IPS-20b (cell line): ENCODE data around the gene DLG2.

Experiments used
- H3K27ac ChIP-seq: one replicate; pipeline ENCODE4 v1.5.1; 2013; ENCODE audit warnings: low read length
- H3K27me3 ChIP-seq: 2 replicates; pipeline ENCODE4 v1.6.1; 2013; ENCODE audit warnings: mild to moderate bottlenecking, low read length, inconsistent platforms; ENCODE audit not compliant: insufficient read depth
- H3K36me3 ChIP-seq: 2 replicates; pipeline ENCODE4 v1.6.1; 2013; ENCODE audit warnings: low read depth, mild to moderate bottlenecking, inconsistent platforms, low read length, moderate library complexity; ENCODE audit not compliant: insufficient read depth
- H3K4me1 ChIP-seq: 2 replicates; pipeline ENCODE4 v1.6.1; 2013; ENCODE audit warnings: mild to moderate bottlenecking, control low read depth, inconsistent platforms, low read length, moderate library complexity; ENCODE audit not compliant: insufficient read depth
- H3K4me3 ChIP-seq: 2 replicates; pipeline ENCODE4 v1.5.1; 2013; ENCODE audit warnings: mild to moderate bottlenecking, low read length, inconsistent platforms
- H3K9ac ChIP-seq: 2 replicates; pipeline ENCODE4 v1.6.1; 2013; ENCODE audit warnings: low read depth, mild to moderate bottlenecking, inconsistent platforms, low read length, moderate library complexity
- H3K9me3 ChIP-seq: 2 replicates; pipeline ENCODE4 v1.6.1; 2013; ENCODE audit warnings: mild to moderate bottlenecking, low read depth, low read length, inconsistent platforms; ENCODE audit not compliant: insufficient read depth

The DLG2 gene

DNA sequence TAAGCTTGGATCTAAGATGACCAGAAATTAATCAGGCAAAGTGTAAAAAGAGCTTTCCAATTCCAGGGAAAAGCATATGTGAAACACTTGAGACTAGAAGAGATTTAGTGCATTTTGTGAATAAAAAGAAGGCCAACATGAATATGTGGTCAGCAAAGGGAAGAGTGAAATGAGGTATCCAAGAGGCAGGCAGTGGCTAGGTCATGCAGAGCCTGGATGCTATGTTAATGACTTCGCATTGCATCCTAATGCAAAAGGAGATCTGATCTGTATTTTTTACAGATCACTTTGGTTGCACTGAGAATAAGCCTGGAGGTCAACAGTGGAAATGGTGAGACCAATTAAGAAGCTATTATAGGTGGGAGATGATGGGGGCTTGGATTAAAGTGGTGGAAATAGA is 1699.7 kb downstream of the DLG2 start:
- H3K27ac ChIP-seq = no peak overlapping the region
- no peaks in the 10 kb centered on the region for H3K36me3 ChIP-seq
- no peaks in the 10 kb centered on the region for H3K4me1 ChIP-seq
- H3K27me3 ChIP-seq = no peaks in the 10 kb centered on the region
- no peaks in the 10 kb centered on the region for H3K9me3 ChIP-seq
- no peak overlapping the region for H3K9ac ChIP-seq
- H3K4me3 ChIP-seq = no peak overlapping the region

DNA sequence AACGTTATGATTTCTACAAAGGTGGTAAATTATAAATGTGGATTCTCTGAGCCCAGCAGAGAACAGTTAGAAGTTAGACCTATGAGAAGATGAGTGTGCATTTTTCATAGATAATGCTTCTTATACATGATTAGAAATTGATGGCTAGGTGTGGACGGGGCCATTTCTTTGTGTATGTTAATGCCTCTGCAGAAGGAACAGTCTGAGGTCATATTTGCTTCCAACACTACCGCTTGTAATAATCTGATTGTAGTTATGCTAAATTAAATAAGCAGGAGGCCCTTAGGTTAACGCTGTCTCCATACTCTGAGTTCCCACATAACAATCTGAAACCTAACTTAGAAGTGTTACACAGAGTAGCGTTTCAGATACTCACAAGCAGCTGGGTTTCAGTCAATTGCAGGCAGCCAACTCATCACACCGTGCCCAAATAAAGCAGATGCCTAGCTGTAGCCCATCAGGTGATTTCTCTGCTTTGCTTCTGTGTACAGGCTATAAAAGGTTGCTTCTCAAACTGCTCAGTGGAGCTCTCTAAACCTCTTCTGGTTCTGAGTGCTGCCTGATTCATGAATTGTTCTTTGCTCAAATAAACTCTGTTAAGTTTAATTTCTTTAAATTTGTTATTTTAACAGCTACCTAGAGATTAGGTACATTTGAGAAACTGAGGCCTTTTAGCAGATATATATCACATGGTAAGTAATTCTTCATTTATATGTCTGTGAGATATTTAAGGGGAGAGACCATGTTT is 1702.2 kb downstream of the DLG2 start:
- no peaks in the 10 kb centered on the region for H3K36me3 ChIP-seq
- no peaks in the 10 kb centered on the region for H3K9me3 ChIP-seq
- no peaks in the 10 kb centered on the region for H3K27me3 ChIP-seq
- H3K27ac ChIP-seq = no peak overlapping the region
- no peaks in the 10 kb centered on the region for H3K4me1 ChIP-seq
- no peak overlapping the region for H3K9ac ChIP-seq
- no peak overlapping the region for H3K4me3 ChIP-seq

DNA sequence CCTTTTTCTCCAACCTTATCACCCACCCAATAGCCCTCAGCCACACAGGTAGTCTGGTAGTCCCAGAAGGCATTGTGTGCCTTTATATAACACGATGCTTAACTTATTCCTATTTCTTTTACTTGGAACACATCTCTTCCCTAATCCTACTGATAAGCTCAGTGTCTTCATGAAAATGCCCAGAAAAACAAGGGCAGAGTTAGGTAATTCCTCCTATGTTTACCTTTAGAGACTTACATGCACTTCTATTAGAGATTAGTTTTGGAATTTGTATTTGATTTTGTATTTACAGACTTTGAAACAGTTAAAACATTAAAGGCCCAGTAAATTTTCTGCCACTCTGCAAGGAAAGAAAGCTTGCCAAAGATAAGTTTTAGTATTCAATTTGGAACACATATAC is 1703.2 kb downstream of the DLG2 start:
- no peaks in the 10 kb centered on the region for H3K27me3 ChIP-seq
- H3K9ac ChIP-seq = no peak overlapping the region
- H3K27ac ChIP-seq = no peak overlapping the region
- H3K4me1 ChIP-seq = no peaks in the 10 kb centered on the region
- no peak overlapping the region for H3K4me3 ChIP-seq
- no peaks in the 10 kb centered on the region for H3K9me3 ChIP-seq
- H3K36me3 ChIP-seq = no peaks in the 10 kb centered on the region

DNA sequence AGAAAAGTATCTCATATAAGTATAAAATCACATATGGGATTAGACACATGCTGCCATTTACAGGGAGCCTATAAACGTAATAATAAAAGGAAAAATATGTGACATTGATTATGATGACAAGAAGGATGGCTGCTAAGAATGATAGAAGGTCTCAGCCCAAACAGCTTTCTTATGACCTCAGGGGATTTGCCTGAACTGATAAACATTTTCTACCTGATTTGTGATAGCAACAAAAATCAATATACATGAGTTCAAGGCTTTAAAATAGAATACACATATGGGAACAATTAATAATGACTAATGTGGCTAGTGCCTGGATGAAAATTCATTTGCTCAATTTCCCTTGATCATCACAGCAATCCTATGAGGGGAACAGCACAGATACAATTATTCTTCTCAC is 1704.2 kb downstream of the DLG2 start:
- Histone ChIP-seq H3K27me3 (no peaks in the 10 kb centered on the region), H3K4me1 (no peaks in the 10 kb centered on the region), H3K36me3 (no peaks in the 10 kb centered on the region), H3K27ac (no peak overlapping the region), H3K9ac (no peak overlapping the region), H3K9me3 (no peaks in the 10 kb centered on the region), H3K4me3 (no peak overlapping the region)

DNA sequence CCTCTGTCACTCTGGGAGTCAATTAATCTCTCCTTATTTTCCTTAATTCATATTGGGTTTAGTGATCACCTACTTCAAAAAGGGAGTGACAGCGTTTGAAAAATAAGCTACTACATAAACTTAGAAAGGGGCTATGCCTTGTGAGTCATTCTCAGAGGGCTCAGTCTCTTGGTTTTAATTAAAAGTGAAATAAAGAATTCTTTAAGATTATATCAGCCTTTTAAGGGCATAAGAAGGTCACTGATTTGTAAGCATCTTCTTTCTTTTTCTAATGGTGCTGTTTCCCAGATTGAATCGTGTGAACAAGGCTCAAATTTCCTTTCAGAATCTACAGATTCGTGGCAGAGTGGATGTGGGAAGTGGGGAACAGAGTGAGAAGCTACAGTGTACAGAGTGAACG is 1704.8 kb downstream of the DLG2 start:
- no peak overlapping the region for H3K27ac ChIP-seq
- H3K36me3 ChIP-seq = no peaks in the 10 kb centered on the region
- H3K9ac ChIP-seq = no peak overlapping the region
- H3K9me3 ChIP-seq = no peaks in the 10 kb centered on the region
- H3K27me3 ChIP-seq = no peaks in the 10 kb centered on the region
- no peak overlapping the region for H3K4me3 ChIP-seq
- no peaks in the 10 kb centered on the region for H3K4me1 ChIP-seq

DNA sequence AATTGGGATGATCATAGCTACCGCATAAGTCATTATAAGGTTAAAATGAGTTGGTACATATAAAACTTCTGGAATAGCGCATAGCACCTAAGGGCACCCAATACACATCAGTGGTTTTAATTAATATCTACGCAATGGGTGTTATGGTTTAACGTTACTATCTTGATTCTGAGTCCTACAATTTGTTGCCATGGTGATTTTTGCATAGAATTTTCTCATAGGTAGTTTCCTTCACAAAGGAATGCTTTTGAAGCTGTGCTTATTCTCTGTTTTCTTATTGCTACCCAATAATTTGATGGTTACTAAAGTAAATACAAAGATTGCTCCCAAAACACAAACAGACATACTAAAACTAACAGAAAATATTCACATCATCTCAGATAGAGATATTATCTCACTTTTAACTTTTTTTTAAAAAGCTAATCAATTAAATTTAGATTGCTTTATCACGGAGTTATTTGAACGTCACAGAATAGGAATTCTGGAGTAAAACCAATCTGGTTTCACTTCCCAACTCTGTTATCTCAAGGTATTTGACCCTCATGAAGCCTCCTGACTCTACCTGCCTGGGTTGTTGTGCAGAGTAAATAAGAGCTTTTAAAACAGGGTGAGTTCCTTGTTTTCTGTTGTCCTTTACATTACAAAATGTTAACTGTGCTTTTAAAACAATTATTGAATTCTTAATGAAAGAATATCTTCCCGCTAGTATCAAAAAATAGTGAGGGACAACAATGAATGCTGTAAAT is 1705.5 kb downstream of the DLG2 start:
- Histone ChIP-seq H3K9me3 (no peaks in the 10 kb centered on the region), H3K4me1 (no peaks in the 10 kb centered on the region), H3K27ac (no peak overlapping the region), H3K27me3 (no peaks in the 10 kb centered on the region), H3K9ac (no peak overlapping the region), H3K4me3 (no peak overlapping the region), H3K36me3 (no peaks in the 10 kb centered on the region)

DNA sequence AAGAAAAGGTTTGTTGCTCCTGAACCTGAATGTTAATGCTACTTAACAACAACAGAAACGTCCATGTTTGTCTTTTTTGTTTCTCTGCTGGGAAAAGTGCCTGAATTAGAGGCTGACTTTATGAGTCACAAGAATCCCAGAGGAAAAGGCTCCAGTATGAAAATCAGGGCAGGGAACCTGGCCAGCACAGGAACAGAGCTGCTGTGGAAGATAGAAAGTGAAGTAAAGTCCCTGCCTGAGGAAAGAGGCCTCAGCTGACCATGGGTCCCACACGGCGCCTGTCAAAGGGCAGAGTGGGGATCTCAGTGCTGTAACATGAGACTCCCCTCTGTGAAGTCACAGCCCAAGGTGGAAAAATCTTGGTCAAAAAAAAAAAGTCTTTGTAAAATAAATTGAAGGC is 1708.7 kb downstream of the DLG2 start:
- no peaks in the 10 kb centered on the region for H3K27me3 ChIP-seq
- H3K27ac ChIP-seq = no peak overlapping the region
- no peak overlapping the region for H3K9ac ChIP-seq
- H3K36me3 ChIP-seq = no peaks in the 10 kb centered on the region
- no peak overlapping the region for H3K4me3 ChIP-seq
- no peaks in the 10 kb centered on the region for H3K4me1 ChIP-seq
- H3K9me3 ChIP-seq = no peaks in the 10 kb centered on the region

DNA sequence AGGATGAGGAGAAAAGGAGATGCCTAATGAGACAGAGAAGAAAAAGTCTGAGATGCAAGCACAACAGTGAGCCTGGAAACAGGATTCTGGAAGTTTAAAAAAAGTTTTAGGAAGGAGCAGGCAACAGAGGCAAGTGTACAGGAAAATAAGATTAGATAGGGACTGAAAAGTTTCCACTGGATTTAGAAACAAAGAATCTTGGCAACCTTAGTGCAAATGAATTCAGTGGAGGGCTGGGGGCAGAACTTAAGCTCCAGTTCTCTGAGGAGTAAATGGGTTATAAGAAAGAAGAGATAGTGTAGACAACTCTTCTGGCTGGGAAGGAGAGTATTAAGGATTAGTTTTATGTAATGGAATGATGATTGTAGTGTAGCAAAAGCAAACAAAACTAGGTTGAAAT is 1712.1 kb downstream of the DLG2 start:
- H3K4me3 ChIP-seq = no peak overlapping the region
- no peaks in the 10 kb centered on the region for H3K27me3 ChIP-seq
- no peaks in the 10 kb centered on the region for H3K9me3 ChIP-seq
- H3K36me3 ChIP-seq = no peaks in the 10 kb centered on the region
- no peaks in the 10 kb centered on the region for H3K4me1 ChIP-seq
- no peak overlapping the region for H3K27ac ChIP-seq
- no peak overlapping the region for H3K9ac ChIP-seq

DNA sequence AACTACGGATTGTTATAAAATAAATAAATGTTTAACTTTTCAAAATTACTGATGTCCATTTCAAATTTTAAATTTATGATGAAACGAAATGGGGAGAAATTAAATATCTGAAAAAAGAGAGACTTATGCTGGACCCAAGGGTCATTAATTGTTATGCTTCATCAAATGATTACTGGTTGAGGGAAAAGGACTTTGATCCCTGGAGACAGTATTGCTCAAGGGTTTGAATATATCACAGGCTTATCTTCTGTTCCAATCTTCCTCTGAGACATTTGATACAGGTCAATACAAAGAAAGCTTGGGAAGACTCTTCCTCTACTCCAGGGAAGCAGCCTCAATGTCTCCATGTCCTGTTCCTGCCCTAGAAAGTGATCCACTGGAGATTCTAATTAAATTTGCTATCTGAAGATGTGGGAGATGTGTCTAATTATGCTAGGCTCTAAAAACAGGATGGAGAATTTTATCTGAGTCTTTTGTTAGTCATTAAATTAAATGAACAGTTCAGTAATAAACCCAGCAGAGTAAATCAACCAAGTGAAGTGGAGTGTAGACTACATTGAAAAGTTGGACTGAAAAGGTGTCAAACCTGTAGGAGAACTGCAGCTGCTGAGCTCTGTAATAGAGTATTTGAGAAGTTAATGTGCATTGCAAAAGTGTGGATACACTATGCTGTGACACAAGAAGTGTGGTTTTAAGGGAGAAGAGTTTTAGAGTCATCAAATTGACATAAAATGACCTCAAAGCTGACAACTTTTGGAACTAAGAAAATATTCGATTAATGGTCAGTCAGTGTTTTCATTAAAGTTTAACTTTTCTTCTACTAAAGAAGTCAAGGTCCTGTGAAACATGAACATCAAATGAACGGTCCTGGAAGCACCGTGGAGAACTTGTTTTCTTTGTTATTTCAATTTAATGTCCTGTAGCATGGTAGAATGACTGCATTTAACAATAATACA is 1717.3 kb downstream of the DLG2 start:
- Histone ChIP-seq H3K36me3 (no peaks in the 10 kb centered on the region), H3K4me3 (no peak overlapping the region), H3K4me1 (no peaks in the 10 kb centered on the region), H3K27me3 (no peaks in the 10 kb centered on the region), H3K9ac (no peak overlapping the region), H3K9me3 (no peaks in the 10 kb centered on the region), H3K27ac (no peak overlapping the region)

DNA sequence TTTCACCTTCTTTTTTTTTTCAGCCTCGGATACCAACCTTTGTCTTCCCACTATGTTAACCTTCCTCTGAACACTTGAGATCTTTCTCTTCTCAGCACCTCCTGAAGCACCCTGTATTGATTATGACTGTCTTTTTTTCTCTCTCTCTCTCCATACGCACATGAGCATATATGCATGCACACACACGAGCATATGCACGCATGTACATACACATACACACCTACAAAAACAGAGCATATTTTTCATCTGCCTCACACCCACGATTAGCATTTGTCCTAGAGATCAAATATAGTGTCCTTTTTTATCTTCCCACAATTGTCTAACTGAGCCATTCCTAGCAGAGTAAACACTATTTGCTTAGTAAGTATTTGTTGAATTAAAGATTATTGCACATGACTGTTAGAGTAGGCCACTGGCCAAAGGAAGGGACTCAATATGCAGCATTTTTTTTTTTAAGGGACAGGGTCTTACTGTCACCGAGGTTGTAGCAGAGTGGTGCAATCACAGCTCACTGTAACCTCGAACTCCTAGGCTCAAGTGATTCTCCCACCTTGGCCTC is 1718.8 kb downstream of the DLG2 start:
- no peaks in the 10 kb centered on the region for H3K9me3 ChIP-seq
- no peak overlapping the region for H3K9ac ChIP-seq
- H3K4me1 ChIP-seq = no peaks in the 10 kb centered on the region
- no peaks in the 10 kb centered on the region for H3K27me3 ChIP-seq
- H3K4me3 ChIP-seq = no peak overlapping the region
- no peak overlapping the region for H3K27ac ChIP-seq
- no peaks in the 10 kb centered on the region for H3K36me3 ChIP-seq

DNA sequence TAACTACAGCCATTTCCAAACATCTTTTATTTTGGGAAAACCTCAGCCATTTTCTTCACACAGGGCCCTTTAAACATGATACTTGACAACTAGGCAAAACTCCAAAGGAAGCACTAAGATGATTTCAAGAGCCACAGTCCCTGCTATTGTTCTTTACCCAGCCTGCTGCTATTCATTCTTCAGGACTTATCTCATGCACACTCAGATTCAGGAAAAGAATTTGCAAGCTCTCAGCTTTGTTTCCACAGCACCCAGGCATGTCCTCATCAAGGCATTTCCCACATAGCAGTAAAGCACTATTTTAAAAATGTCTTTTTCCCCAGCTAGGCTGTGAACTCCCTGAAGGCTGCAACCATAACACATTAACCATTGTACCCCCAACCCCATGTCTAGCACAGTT is 1731.6 kb downstream of the DLG2 start:
- H3K9me3 ChIP-seq = no peaks in the 10 kb centered on the region
- H3K36me3 ChIP-seq = no peaks in the 10 kb centered on the region
- H3K27ac ChIP-seq = no peak overlapping the region
- H3K27me3 ChIP-seq = no peaks in the 10 kb centered on the region
- no peak overlapping the region for H3K4me3 ChIP-seq
- no peaks in the 10 kb centered on the region; the same call in 1 of the 2 replicates for H3K4me1 ChIP-seq
- H3K9ac ChIP-seq = no peak overlapping the region
